Left renal cortex interstitium (tissue), 4 donors: Measurements from ENCODE around the gene DCLK3. TPM values are rescaled to one million over a fixed set of nuclear protein-coding genes. Genes with fewer than 3 reads are reported as not detected.

Experiments used
- DNase-seq, 4 donors: peaks; one replicate each; pipeline ENCODE4 v3.0.0-alpha.2; 2013; ENCODE audit warnings: low read depth in 4 of 4, low spot score in 2 of 4, missing footprints in 1 of 4
- polyA plus RNA-seq, 4 donors: library from polyadenylated mRNA; unstranded; fragments of 120-200 nt; gene quantifications; one replicate each; pipeline ENCODE4 v1.2.1, GENCODE V29; 2013; ENCODE audit not compliant: insufficient read length in 4 of 4

Gene DCLK3, protein sequence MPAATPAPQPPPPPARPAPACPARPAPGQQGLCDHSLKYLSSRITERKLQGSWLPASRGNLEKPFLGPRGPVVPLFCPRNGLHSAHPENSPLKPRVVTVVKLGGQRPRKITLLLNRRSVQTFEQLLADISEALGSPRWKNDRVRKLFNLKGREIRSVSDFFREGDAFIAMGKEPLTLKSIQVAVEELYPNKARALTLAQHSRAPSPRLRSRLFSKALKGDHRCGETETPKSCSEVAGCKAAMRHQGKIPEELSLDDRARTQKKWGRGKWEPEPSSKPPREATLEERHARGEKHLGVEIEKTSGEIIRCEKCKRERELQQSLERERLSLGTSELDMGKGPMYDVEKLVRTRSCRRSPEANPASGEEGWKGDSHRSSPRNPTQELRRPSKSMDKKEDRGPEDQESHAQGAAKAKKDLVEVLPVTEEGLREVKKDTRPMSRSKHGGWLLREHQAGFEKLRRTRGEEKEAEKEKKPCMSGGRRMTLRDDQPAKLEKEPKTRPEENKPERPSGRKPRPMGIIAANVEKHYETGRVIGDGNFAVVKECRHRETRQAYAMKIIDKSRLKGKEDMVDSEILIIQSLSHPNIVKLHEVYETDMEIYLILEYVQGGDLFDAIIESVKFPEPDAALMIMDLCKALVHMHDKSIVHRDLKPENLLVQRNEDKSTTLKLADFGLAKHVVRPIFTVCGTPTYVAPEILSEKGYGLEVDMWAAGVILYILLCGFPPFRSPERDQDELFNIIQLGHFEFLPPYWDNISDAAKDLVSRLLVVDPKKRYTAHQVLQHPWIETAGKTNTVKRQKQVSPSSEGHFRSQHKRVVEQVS
- 1 to 10 TPM in 2 of 4 donors, under 1 TPM in 2; 0.79 to 1.3 (median 0.95) TPM for polyA plus RNA-seq

DNA sequence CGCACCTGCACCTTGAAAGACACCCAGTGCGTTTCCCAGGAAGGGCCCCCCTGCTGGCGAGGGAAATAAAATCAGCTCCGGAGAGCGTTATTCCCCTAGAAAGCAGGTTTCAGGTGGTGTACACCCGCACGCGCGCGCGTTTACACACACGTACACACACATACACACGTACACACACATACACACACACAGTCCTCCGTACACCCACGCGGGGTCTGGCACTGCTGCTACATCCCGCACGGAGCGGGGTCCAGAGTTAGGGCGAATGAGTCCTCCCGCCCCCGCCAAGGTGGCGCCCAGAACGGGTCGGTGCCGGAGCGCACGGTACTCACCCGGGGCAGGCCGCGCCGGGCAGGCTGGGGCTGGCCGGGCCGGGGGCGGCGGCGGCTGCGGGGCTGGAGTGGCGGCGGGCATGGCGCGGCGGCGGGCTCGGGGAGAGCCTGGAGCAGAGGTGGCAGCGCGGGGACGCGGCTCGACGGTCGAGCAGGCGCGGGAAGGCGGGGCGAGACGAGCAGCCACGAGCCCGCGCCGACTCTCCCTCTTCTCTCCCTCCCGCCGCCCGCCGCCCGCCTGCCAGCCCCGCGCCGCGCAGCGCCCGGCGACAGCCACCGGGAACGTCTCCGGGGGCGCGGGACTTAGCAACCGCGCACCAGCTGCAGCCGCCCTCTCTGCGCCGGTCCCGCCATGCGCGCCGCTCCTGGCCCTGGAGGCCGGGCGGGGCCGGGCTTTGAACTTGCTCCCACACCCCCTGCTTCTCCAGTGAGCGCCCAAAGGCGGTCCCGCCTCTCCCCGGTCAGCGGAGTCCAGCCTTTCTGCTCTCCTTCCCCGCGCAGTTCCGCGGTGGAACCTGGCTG, at the start of gene DCLK3:
Gene DCLK3 (minus strand): TSS at position 704 of the 854 bp plus-strand sequence. CDS start 290 bp downstream, at position 414.
- DNase-seq, result no peak

DNA sequence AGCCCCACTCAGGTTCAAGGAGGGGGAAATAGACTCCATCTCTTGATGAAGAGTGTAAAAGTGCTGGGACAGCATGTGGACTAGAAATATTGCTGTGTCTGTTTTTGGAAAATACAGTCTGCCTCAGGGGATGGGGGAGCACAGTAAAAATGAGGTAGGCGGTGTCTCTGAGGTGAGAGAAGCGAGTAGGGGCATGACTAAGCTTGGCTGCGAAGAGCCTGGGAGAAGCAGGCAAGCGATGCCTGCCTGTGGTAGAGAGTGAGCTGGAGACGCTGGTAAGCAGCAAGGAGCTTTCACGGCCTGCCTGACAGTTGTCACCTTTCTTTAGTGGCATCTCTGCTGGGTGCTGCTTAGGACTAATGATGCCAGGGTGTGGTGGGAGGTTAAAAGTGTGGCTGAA, 49.0 kb upstream of the DCLK3 start:
- no peak for DNase-seq

DNA sequence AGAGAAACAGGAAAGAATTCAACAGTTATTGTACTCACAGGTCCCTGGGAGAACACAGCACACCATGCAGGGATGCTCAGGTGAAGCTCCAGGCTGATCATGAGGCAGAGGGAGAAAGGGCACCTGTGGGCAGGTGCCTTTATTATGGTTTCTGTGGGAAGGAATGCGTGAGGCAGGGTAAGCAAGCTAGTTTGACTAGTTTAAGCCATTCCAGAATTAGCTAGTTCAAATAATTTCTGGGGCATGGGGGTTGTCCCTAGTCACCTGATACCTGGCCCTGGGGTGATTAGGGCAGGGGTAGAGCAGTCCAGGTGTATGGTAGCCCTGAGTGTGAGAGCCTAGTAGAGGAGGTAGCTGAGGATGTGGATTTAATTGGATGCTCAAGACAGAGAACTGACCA, 47.9 kb upstream of the DCLK3 start:
- no peak for DNase-seq

DNA sequence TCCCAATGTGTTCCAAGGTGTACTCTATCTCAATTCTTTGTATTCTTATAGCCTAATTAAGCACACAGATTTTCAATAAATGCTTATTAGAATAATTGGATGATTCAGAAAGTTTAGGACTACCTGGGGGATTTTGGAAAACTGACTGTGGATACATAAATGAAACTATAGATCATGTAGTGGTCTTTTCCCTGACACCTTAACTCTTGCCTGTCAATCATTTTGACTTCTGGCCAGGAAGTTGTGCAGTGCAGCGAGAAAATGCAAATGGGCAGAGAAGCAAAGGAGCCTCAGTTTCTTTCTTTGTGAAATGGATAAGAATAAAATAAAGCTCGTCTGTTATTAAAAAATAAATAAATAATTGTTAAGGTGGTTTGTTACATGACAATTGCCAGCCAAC, 47.4 kb upstream of the DCLK3 start:
- no peak for DNase-seq

DNA sequence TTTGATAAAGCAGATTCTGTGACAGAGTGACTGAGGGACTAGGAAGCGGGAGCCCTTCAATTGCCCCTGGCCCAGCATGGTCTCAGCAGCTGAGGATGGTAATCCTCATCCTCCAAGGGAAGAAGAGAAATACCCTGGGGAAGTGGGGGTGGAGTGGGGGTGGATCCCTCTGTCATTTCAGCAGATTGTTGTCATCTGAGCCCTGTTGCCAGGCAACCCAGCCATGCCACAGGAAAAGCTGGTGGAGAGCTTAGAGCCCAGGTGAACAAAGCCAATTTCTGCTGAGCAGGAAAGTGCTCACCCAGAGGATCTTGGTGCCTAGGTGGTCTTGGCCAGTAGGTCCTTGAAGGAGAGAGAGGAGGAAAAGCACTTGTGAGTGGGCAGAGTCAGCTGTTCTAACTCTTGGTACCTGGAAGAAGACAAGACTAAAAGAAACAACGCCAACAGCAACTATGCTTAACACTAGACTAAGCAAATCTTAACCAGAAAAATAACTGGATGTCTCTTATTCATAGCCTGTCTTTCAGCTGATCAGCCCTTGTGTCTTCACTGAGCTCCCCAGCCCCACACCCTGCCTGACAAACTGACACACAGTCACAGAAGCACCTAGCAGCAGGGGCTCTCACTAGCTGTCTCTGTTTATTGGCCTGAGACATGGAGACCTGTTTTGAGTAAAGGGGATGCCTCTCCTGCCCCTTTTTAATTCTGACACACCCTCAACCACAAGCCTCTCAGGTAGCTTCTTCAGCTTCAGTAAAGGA, 40.1 kb upstream of the DCLK3 start:
- no peak for DNase-seq

DNA sequence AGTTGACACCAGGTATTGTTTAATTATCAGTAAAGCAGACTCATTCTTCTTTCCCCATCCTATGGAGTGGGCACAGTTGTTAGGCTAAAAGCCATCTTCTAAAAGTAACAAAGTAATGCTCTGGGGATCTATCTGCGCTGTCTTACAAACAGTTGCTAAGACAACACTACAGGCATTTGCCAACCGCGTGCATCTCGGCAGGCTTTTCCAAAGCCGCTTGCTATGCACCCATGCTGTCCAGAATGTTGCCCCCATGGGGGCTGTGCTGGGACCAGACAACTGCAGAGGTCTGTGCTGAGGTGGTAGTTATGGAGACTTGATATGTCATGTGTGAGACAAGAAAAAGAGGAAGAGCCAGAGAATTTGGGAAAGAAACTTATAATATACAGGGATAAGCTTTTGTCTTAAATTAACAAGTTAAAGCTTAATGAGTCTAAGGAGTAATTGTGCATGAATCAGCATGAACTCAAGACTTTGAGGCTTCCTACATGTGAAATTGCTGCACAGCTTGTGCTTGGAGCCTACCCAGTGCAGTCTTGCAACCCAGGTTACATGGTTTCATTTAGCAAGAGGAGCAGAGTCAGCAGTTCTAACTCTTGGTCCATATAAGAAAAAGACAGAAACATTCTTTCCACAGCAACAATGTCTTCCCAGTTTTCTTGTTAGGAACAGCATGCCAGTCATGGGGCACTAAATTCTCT, 38.9 kb upstream of the DCLK3 start:
- no peak for DNase-seq

DNA sequence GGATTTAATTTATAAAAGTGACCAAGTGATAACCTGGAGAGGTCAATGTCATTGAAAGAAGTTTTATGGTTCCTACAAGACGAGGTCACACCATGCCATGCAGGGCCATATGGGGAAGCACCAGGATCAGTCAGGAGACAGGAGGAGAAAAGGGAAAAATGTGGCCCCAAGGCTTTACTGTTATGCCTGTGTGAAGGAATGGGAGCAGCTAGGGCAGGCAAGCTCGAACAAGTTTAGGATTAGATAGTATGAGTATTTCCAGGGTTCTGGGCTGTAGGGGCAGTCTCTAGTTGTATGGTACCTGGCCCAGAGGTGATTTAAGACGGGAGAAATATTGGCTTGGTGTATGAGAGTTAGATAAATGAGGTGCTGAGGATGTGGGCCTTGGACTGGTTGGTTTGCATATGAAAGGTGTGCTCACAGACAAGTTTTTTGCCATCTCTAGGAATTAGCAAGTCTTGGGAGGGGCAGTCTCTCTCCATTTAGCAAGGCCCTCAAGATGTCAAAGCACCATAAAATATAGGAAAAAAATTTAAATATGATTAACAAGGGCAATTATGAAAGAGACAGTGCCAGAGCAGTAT, 36.3 kb upstream of the DCLK3 start:
- DNase-seq, result no peak

DNA sequence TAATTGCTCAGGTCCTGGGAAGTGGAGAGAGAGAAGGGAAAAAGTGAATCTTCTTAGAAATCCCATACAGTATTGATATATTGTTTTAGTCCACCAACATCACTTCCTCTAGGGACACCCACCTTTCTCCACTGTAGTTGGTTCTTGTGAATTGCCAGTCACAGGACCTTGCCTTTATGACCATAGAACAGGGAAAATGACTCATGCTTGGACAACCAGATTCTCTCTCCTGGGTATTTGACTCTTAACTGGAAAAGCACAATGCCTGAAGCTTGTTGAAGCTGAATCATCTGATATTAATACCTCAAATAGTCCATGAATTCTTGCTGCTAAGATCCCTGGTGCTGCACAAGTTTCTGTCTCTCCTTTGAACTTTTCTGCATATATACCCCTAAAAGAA, 32.5 kb upstream of the DCLK3 start:
- no peak for DNase-seq

DNA sequence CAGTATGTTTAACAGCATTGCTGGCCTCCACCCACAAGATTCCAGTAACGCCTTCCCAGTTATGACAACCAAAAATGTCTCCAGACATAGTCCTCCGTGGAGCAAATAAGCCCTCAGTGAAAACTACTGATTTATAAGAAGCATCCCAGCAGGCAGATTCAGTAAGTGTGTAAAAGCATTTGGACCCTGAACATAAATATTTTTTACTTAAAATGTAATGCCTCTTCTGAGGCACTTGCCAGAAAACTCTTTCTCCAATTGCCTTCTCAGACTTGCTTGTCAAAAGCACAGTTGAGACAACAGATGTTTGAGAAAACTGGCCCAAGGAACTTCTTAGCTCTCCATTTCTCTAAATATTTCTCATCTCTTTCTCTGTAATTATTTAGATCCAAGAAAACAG, 31.8 kb upstream of the DCLK3 start:
- DNase-seq, result no peak

DNA sequence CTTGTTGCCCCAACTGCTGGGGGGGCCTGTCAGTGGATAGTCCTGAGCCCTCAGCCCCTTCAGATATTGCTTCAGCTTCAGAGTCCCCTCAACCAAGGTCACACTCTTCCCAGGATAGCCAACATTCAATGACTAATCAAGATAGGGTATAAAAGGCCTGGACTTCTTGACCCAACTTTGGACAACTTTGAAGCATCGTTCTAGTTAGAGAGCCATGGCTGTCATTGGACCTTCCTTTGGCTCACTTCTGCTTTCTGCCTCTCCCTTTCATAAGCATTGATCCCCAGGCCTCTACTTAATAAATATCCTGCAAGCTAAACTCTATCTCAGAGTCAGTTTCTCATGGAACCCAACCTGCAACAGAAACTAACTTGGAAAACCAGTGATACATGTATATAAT, 31.3 kb upstream of the DCLK3 start:
- DNase-seq, result no peak

DNA sequence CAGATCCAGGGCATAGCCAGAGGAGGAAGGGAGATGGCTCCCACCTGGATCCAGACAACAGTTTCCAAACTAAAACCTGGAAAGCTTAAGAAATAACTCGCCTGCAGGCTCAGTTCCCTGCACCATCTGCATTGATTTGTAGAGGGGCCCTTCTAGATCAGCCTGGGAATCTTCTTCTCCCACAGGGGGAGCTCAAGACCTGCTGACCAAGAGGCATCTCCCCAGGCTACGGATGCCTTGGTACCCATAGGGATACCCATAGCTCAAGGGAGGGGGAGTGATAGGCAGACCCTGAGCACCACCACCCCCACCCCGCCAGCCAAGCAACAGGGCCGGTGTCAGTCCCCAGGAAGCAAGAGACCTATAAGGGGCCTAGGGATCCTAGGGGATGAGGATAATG, 28.0 kb upstream of the DCLK3 start:
- no peak for DNase-seq

DNA sequence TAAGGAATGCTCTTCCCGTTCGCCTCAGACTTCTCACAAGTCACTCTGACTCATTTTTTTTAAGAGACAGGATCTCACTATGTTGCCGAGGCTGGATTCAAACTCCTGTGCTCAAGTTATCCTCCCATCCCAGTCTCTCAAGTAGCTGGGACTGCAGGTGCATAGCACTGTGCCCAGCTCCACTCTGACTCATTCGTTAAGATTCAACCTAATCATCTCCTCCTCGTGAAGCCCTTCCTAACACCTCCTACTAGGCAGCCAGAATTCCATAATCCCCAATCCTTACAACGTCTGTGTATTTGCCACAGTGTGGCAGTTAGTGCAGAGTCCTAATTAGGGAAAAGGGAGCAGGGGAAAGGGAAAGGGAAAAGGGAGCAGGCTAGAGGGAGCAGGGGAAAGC, 26.4 kb upstream of the DCLK3 start:
- no peak for DNase-seq

DNA sequence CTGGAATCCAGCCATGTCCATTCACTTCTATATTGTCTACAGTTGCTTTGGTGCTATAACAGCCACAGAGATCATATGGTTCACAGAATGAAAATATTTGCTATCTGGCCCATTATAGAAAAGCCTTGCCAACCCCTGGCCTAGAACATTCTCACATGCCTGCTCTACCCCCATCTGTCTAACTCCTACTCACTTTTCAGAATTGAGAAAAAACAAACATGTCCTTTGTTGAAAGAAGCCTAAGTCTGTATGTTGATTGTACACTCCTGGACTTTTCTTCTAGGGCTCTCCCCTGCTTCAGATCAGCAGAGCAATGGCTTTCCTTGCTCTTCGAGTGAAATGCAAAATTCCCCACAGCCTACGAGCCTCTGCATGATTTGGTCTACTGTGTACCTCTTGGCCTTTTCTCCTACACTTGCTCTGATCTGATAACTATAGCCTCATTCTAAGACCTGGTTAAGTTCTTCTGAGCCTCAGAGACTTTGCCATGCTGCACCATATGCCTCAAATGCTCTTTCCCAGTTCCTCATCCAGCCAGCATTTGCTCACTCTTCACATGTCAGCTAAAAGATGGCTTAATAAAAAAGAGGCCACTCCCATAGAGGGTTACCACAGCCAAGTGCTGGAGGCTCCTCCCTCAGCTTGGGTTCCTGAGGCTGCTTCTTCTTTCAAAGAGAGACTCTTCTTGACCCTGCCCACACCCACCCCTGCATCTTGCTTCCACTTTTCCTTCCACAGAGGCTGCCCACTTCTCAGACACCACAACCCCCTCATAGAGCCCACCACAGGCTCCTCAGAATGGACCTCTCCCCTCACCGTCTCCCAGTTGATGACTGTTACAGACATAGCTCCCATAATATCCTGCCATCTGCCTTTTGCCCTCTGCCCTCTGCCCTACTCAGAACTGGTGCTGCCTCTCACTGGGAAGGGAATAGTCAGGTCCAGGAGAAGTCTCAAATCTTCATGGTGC, 22.9 kb upstream of the DCLK3 start:
- DNase-seq, result no peak

DNA sequence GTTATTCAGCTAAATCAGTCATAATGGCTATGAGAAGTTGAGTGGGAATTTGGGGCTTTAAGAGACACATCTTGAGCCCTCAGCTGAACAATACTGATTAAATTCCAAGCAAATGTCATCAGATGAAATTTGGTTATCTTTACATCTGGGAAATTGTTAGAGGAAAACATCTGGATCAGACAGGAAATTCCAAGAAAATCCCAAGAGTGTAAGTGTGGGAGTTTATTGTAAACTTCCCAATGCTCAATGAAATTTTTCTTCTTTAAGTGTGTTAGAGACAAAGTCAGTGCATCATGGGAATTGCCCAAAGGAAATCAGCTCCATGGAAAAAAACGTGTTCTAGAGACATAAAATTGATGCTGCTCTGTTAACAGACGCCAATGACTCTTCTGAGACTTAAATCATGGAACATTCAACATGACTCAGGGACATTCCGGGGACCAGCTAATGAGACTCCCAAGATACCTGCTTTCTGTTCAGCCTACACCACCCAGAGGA, 19.8 kb upstream of the DCLK3 start:
- DNase-seq, result no peak

DNA sequence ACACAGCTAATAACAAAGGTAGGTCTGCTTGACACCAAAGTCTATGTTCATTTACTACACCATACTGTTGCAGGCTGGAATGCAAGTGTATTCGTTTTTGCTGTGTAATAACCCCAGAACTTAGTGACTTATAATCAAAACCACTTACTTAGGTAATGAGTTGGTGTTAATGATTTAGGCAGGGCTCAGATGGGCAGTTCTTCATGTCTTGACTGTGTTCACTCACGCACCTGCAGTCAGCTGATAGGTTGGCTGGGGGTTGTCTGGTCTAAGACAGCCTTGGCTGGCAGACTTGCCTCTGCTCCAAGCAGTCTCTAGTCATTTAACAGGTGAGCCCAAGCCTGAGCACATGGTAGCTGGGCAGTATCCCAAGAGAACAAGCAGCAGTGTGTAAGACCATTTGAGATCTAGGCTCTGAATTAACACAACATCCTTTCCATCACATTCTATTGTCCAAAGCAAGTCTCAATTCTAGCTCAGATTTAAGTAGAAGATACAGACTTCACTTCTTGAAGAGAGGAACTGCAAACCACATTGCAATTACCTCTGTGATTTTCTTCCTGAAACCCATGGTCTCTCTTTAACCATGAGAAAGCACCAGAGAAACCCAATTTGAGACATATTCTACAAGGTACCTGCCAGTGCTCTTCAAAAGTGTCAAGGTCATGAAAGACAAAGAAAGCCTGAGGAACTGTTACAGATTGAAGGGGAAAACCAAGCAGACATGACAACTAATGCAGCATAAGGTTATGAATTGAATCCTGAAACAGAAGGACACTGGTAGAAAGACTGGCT, 13.3 kb upstream of the DCLK3 start:
- DNase-seq, result no peak

DNA sequence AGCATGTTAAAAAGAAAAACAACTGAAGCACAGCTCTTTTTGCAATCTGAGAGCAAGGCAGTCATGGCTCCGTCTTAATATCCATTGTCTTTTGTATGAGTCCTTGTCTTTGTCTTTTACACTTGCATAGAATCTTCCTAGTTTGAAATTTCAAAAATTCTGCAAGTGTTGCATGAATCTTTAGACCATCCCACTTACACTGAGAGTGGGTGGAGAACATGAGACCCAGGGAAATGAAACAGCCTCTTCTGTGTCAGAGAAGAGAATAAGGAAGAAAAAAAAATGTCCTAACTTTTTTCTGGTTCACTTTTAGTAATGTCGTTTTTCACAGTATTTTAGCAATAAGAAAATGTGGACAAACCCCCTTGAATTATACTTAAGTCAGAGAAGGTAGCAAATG, 12.1 kb upstream of the DCLK3 start:
- DNase-seq, result no peak

DNA sequence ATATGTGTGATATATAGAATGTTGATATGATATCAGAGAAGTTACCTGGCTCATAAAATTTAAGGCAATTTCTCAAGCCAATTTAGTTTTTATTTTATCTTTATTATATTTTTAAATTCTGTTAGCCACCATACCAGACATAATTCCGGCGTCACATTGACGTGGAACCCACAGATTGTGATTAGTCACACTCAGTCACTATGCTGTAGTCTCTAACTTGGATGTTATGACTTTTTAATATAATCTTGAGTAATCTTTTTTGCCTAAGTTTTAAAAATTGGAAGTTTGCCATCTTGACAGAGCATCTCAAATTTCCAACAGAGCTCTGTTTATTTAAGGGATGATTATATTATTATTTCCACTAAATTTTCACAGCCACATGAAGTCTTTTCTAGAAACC, 9.7 kb upstream of the DCLK3 start:
- no peak for DNase-seq
